22Rv1 (cell line): ENCODE results near the gene NR1D2.

Experiments used
- CTCF ChIP-seq: fragments of 450-650 bp; IDR thresholded peaks from 2 replicates; pipeline ENCODE4 v1.5.1; 2017; ENCODE audit warnings: mild to moderate bottlenecking
- ZFX ChIP-seq: fragments of 450-650 bp; IDR thresholded peaks from 2 replicates; pipeline ENCODE4 v1.6.1; 2017; ENCODE audit warnings: antibody characterized with exemption, borderline replicate concordance

GRCh38 chr3:23913182-23913581 is 31.9 kb upstream of the NR1D2 start:
- TF ChIP-seq CTCF (no peak), ZFX (no peak)
